HG03103 (cell line): ENCODE data around the gene TBC1D8.

Experiments
- ATAC-seq: cut with Tn5 transposase; IDR thresholded peaks from one replicate; pipeline ENCODE4 v1.9.1; 2021; ENCODE audit warnings: low read depth; ENCODE audit not compliant: unreplicated experiment

TBC1D8 gene

DNA sequence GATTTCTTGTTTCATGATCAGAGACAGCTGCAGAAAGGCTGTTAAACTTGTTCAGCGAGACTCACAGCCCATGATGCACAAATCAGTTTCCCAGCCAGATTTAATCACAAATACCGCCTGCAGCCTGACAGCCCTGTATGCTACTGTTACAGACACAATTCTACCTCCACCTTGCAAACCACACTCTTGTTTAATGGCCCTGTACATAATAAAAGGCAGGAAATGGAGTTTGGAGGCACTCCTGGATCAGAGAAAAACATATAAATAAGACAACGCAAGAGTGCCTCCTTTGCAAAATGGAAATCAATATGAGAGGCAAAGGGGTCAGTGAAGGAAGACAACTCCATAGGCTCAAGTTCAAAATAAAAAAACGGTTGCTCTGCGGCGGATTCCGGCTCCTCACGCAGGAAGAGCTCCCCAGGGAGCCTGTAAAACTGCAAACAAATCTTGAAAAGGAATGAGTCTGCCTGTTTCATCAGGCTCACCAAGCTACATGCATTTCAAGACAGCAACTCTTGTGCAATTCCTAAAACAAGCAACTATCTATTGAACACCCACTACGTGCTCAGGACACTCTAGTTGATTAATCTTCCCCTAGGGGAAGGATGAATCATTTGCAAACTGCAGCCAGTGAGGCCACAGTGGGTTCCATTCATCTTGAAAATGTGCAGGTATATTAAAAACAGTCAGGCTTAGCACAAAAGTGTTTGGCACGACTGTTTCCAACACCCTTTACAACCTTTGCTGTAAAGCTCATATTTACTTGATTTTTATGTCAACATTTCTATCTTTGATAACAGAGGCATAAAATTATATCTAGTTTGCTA, 37.5 kb downstream of the TBC1D8 start:
- ATAC-seq = no peak

- ATAC-seq = no peak
Measured at GRCh38 chr2:101112772-101113157, 38.4 kb downstream of the TBC1D8 start.

DNA sequence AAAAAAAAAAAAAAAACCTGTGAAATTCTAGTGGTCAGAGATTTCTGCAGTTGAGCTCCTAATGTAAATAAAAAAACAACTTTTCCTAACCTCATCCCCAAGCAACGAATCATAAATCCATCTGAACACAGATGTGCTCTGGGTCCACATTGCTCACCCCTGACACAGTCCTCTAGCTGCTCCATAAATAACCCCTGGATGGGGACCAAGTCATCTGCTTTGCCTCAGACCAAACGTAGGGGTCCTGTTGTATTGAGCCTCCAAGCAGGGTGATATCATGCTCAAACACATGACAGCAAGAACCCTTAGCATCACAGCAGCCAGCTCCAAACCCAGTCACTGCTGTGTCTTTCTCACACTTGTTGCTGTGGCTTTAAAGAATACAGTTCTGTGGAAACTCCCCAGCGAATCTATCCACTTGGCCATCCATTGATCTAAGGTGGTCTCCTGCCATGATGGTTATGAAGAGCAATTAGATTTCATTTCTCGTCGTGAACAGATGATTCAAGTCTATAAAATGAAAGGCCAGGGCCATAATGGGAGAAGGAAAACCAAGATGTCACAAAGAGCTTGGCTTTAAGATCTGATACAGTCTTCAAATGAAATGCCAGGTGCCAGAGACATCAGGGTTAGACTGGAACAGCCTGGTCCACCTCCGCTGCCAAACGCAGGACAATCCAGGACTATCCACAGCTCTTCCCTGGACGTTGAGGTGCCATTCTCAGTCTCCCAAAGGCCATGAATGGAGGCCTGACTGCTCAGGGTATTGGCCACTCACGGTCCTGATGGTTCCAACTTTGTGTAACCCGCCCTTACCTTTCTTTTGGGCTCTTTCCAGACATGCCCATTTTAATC, 39.0 kb downstream of the TBC1D8 start:
- ATAC-seq = no peak

DNA sequence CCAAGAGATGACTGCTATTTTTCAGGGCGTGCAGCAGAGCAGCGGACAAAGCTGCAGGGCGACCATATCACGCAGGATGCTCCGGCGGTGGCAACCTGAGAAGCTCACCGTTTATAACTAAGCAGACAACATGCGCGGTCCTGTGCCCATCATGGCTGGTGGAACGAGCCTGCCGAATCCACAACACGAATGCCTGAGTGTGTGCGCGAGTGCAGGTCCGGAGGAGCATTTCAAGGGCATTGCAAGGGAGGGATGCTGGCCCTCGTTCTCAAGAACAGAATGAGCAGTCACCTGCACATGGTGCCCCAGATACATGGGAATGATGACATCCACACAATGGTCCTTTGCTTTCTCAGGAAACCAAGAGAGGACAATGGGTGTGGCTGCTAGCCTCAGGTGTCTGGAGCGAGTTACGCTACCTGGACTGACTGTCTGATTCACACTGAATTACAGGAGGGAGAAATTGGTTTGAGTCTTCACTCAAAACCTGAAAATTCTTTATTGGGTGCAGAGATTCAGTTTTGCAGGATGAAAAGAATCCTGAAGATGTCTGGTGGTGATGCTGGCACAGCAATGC, 39.8 kb downstream of the TBC1D8 start:
- no peak for ATAC-seq

DNA sequence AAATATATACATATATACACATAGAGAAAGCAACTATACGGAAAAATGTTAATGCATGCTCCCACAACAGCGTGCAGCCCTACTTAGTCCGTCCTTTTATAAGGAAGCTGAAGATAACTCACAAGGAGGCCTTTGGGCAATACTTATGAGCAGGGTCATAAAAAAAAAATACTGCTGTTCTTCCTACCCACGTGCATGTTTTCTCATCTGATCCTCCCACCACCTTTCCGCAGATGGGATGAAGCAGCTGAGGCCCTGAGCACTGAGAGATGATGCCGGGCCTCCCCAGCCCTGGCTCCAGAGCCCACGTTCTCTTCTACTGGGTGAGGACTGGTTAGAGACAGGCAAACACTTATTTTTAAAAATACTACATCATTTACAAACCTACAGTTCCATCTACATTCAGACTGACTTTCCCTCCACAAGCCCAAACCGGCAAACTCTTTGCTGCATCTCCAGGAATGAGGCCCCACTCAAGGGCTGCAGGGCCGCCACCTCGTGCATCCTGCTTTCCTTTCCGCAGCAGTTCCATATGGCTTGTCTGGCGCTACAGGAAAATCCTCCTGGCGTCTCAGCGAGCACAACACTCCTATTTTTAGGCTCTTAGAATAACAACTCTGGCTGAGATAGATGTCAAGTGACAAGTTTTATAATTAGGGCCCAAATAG, 41.6 kb downstream of the TBC1D8 start:
- no peak for ATAC-seq

- ATAC-seq = no peak
Measured at GRCh38 chr2:101108357-101108756, 42.8 kb downstream of the TBC1D8 start.

GRCh38 chr2:101107241-101107640, 43.9 kb downstream of the TBC1D8 start:
- ATAC-seq = no peak

DNA sequence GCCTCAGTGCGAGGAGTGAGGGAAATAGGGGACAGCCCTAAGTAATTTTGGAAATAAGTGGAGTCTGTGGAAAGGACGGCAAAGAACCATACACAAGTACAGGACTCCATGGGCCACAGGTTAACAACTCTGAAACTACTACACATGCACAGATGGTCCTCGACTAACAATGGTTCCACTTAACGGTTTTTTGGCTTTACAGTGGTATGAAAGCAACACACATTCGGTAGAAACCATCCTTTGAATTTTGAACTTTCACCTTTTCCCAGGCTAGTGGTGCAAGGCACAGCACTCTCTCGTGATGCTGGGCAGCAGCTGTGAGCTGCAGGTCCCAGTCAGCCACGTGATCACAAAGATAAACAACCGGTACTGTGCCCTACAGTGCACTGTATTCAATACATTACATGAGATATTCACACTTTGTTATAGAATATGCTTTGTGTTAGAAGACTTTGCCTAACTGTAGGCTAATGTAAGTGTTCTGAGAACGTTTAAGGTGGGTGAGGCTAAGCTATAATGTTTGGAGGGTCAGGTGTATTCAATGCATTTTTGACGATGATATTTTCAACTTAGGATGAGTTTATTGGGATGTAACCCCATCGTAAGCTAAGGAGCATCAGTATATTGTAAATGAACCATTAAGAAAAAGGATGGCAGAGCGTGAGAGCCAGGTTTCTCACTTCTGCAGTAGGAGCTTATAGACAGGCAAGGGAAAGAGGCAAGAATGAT, 44.6 kb downstream of the TBC1D8 start:
- ATAC-seq = no peak

GRCh38 chr2:101105654-101106053, 45.5 kb downstream of the TBC1D8 start:
- ATAC-seq = no peak

DNA sequence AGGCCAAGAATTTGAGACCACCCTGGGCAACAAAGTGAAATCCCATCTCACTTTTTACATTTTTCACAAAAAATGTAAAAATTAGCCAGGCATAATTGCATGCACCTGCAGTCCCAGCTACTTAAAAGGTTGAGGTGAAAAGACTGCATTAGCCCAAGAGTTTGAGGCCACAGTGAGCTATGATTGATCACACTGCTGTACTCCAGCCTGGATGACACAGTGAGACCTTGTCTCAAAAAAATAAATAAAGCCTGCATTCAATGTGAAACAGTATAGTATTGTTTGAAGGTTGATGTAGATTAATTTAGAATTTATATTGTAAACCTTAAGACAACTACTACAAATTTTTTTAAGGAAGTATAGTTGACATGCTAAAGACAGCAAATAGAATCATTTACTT, 53.5 kb downstream of the TBC1D8 start:
- no peak for ATAC-seq

- no peak for ATAC-seq
Measured at GRCh38 chr2:101096619-101097142, 54.5 kb downstream of the TBC1D8 start.

- no peak for ATAC-seq
Measured at GRCh38 chr2:101094351-101094750, 56.8 kb downstream of the TBC1D8 start.

DNA sequence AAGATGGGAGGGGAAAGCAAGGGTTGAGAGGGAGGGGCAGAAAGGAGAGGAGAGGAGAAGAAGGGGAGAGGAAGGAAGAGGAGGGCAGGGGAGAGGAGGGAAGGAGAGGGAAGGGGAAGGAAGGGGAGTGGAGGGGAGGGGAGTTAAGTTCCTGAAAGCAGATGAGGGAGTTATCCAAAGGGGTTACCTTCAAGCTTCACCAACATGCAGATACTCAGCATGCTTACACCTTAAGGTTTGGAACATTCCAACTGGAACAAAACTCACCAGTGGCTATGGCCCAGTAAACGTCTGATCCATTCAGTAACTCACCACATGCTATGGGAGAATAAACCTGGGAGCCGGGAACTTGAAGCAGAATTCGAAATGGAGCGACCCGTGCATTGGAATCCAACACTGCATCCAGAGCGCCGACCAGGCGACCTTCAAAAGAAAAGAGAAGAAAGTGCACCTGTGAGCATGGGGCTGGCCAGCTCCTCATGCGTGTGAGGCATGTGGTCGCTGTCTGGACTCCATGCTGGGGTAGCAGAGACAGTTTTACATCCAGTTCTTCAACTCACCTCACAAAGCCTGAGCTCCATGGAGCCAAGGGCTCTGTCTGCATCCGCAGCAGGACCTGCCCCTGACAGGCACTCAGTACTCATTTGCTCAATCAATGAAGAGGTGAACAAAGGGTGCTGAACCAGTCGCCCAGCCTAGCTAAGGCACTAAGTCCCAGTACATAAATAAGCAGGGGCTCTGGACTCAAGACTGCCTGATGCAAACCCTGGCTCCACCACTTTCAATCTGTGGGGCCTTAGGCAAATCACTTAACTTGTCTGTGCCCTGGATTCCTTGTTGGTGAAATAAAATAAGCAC, 61.0 kb downstream of the TBC1D8 start:
- no peak for ATAC-seq

GRCh38 chr2:101089419-101089818, 61.8 kb downstream of the TBC1D8 start:
- ATAC-seq = peak; percentile 83

DNA sequence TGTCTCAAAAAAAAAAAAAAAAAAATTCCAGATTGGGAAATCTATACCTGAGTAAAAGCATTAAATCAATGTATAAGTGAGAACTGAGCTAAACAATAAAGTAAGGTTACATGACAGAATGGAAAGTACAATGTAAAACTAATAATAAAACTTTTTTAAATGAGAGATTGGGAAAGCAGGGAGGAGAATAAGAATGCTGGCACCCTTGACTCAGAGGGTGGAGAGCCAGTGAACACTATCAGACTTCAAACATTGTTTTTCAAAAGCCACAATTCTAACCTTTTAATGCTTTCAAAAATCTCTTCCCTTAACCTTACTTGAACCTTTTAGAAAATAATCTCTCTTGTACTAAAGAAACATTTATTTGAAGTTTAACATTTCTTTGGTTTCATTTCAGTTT, 63.5 kb downstream of the TBC1D8 start:
- no peak for ATAC-seq

DNA sequence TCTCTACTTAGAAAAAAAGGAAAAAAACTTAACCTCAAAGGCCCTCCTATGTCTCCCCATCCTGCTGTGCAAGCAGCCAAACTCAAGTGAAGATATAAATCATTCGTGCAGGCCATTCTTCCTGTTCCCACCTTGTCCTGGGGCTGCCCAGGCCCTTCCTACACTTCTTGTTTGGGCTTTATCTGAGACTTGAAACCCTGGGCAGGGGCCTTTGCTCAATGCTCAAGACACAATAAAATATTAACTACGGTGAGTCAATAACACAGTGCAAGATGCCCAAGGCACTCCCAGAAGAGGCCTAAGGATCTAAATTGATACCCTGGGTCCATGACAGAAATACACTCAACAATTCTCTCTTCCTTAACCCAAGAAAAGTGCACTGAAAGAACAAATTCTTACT, 67.6 kb downstream of the TBC1D8 start:
- ATAC-seq = no peak

DNA sequence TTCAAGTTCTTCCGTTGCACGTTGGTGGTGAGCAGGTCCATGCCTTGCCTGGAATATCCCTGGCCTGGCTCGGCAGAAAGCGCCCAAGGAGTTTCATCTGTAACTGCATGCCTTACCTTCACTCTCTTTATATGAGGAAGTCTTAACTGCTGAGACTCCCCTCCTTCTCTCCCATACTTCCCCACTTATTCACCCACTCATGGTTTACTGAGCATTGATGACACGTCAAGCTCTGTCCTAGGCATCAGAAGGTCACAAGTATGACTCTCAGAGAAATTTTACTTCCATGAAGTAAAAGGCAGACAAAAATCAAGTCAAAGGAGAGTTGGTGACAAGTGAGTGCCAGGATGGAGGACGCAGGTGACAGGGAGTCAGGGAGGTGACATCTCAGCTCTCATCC, 68.2 kb downstream of the TBC1D8 start:
- ATAC-seq = no peak

- no peak for ATAC-seq
Measured at GRCh38 chr2:101081375-101081907, 69.7 kb downstream of the TBC1D8 start.
